Stimulated activated CD4-positive, alpha-beta T cell treated with anti-CD3 and anti-CD28 coated beads, Interleukin-2, amount 100 ng/mL, for 4 hours (primary cell): ENCODE measurements around the gene RACK1.
A peak's percentile ranks its signal among the peaks of the same experiment; 100 is the strongest.
"Not testable (repeated sequence)": the region's sequence is repeated elsewhere in the genome, so short reads cannot be mapped to it uniquely, and the experiment has no call there.

Source experiments
- DNase-seq: peaks from one replicate; pipeline ENCODE4 v3.0.0-alpha.2; 2020; ENCODE audit warnings: low read depth

The RACK1 gene

GRCh38 chr5:181212934-181213333 is 30.8 kb downstream of the RACK1 start:
- no peak for DNase-seq

GRCh38 chr5:181212080-181212479 is 31.6 kb downstream of the RACK1 start:
- no peak for DNase-seq

GRCh38 chr5:181211208-181211607 is 32.5 kb downstream of the RACK1 start:
- DNase-seq, result no peak

- DNase-seq, result not testable (repeated sequence)
These were observed 33.0 kb downstream of the RACK1 start for GRCh38 chr5:181210698-181211097.

GRCh38 chr5:181210148-181210547 is 33.6 kb downstream of the RACK1 start:
- DNase-seq, result not testable (repeated sequence)

- not testable (repeated sequence) for DNase-seq
These were observed 34.7 kb downstream of the RACK1 start for GRCh38 chr5:181209006-181209405.

GRCh38 chr5:181207960-181208253 is 35.8 kb downstream of the RACK1 start:
- no peak for DNase-seq

- DNase-seq, result peak; percentile 79
These were observed 36.3 kb downstream of the RACK1 start for GRCh38 chr5:181207214-181207959.

GRCh38 chr5:181205761-181206649 is 37.7 kb downstream of the RACK1 start:
- no peak for DNase-seq

- DNase-seq, result no peak
These were observed 38.6 kb downstream of the RACK1 start, which contains the start of gene TRIM7 for GRCh38 chr5:181204826-181205760. TRIM7 (minus strand) TSS chr5:181205196; CDS start chr5:181205110, 86 bp downstream.

- no peak for DNase-seq
These were observed 39.4 kb downstream of the RACK1 start for GRCh38 chr5:181204113-181204825.

GRCh38 chr5:181203777-181204112 is 40.0 kb downstream of the RACK1 start:
- no peak for DNase-seq

GRCh38 chr5:181203093-181203711 is 40.5 kb downstream of the RACK1 start:
- no peak for DNase-seq

GRCh38 chr5:181200816-181201215 is 42.9 kb downstream of the RACK1 start:
- no peak for DNase-seq

- no peak for DNase-seq
These were observed 43.6 kb downstream of the RACK1 start for GRCh38 chr5:181199881-181200638.

GRCh38 chr5:181198905-181199519 is 44.7 kb downstream of the RACK1 start:
- no peak for DNase-seq

- DNase-seq, result no peak
These were observed 45.5 kb downstream of the RACK1 start for GRCh38 chr5:181198106-181198685.

GRCh38 chr5:181197326-181197951 is 46.3 kb downstream of the RACK1 start:
- DNase-seq, result no peak

GRCh38 chr5:181195249-181195761 is 48.4 kb downstream of the RACK1 start:
- DNase-seq, result no peak
